OCI-LY7 (cell line): Measurements from ENCODE around the gene CRTC1.

Experiments
- EZH2phosphoT487 ChIP-seq: fragments of 200-600 bp; sonication (generic); IDR thresholded peaks from 2 replicates; pipeline ENCODE4 v1.6.1; 2018; ENCODE audit warnings: low read depth, borderline replicate concordance, mild to moderate bottlenecking, mixed run types, antibody characterized with exemption, low read length, moderate library complexity, mixed read lengths
- TF ChIP-seq, protein P1 (sequence below): fragments of 200-600 bp; sonication (generic); conservative IDR thresholded peaks from 2 replicates; pipeline ENCODE4 v1.5.1; 2014; ENCODE audit warnings: mild to moderate bottlenecking, antibody characterized with exemption, low read length, moderate library complexity, mixed read lengths

DNA sequence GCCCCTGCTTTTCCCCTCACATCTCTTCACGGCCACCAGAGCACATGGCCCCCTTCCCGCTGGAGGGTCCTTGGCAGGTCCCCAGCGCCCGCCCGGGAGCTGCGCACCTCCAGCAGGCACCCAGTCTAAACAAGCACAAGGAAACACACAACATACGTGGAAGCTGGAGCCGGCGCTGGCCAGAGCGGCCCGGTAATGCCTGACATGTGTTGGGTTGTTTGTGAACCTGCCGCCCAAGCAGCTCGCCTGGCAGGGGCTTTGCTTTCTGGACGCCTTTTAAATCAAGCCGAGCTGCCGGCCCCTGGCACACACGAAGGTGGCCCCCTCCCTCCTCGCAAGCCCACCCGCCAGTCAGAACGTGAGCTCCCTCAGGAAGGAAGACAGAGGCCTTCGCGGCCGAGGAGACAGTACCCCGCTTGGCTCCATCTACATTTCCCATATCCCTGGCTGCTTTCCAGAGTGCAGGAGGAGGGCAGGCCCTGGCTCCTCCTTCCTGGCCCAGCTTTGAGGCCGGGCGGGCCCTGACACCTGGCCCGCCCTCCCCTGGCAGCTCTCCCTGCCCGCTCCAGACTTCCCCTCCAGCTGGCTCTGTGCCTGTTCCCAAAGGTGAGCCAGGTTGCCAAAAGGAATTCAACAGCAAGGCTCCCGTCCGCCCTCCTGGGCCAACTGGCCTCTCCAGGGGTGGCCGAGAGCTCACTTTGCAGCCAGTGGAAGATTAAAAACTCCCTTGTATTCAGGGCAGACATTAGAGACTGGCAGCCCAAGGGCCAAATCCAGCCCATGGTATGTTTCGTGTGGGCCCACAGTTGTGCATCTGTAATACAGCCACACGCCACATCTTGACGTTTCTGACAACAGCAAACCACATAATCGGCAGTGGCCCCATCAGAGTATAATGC, 78.9 kb downstream of the CRTC1 start:
- TF ChIP-seq, protein P1, sequence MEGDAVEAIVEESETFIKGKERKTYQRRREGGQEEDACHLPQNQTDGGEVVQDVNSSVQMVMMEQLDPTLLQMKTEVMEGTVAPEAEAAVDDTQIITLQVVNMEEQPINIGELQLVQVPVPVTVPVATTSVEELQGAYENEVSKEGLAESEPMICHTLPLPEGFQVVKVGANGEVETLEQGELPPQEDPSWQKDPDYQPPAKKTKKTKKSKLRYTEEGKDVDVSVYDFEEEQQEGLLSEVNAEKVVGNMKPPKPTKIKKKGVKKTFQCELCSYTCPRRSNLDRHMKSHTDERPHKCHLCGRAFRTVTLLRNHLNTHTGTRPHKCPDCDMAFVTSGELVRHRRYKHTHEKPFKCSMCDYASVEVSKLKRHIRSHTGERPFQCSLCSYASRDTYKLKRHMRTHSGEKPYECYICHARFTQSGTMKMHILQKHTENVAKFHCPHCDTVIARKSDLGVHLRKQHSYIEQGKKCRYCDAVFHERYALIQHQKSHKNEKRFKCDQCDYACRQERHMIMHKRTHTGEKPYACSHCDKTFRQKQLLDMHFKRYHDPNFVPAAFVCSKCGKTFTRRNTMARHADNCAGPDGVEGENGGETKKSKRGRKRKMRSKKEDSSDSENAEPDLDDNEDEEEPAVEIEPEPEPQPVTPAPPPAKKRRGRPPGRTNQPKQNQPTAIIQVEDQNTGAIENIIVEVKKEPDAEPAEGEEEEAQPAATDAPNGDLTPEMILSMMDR: no peak
- no peak for TF ChIP-seq EZH2phosphoT487
